ENCODE data around the gene GID8. TPM values are rescaled to one million over a fixed set of nuclear protein-coding genes. Genes with fewer than 3 reads are reported as not detected.

GID8 gene
- total RNA-seq, 1 experiment from 2014 or later, result 40.2 TPM

DNA sequence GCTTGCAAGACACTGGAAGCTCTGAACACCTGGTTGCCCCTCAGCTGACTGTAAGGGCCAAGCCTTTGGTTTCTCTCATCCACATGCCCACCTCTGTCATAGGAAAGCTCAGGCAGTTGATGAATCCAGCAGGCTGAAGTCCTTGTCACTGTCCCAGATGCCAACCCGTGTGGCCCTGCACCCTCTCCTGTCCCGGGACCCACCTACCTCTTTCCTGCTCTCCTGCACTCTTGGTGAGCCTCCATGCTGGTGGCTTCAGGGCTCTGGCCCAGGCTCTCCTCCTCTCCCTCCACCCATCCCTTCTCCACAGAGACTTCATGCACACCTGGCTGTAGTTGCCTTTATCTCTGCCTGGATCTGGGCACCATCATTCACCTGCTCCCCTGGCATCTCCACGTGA is 4.0 kb upstream of the GID8 start:
- TF ChIP-seq, protein P1, sequence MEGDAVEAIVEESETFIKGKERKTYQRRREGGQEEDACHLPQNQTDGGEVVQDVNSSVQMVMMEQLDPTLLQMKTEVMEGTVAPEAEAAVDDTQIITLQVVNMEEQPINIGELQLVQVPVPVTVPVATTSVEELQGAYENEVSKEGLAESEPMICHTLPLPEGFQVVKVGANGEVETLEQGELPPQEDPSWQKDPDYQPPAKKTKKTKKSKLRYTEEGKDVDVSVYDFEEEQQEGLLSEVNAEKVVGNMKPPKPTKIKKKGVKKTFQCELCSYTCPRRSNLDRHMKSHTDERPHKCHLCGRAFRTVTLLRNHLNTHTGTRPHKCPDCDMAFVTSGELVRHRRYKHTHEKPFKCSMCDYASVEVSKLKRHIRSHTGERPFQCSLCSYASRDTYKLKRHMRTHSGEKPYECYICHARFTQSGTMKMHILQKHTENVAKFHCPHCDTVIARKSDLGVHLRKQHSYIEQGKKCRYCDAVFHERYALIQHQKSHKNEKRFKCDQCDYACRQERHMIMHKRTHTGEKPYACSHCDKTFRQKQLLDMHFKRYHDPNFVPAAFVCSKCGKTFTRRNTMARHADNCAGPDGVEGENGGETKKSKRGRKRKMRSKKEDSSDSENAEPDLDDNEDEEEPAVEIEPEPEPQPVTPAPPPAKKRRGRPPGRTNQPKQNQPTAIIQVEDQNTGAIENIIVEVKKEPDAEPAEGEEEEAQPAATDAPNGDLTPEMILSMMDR (conservative IDR thresholded peaks at IDR 0.05; ENCODE audit: low read depth, low read length), result no peak
- TF ChIP-seq EZH2 (IDR thresholded peaks at IDR 0.05; ENCODE audit: borderline replicate concordance, low read depth, low read length, poor library complexity, severe bottlenecking), result no peak
- POLR2A ChIA-PET (ENCODE audit: low non-redundant PET), result no interaction called here
- H3K36me3 ChIP-seq (ENCODE audit: insufficient read depth, low read length, poor library complexity, severe bottlenecking), result peaks cover 26% of the 10 kb centered on the region
- H3K4me1 ChIP-seq (ENCODE audit: insufficient read depth, low read length, poor library complexity, severe bottlenecking), result peaks cover 21% of the 10 kb centered on the region
- no peaks in the 10 kb centered on the region for H3K9me3 ChIP-seq (ENCODE audit: low read depth, low read length, poor library complexity, severe bottlenecking)
- H3K27ac ChIP-seq (ENCODE audit: low read depth, low read length, poor library complexity, severe bottlenecking), result no peak overlapping the region
- CTCF ChIA-PET, result no interaction called here
- intact Hi-C loops (cut with micrococcal nuclease; ENCODE audit: unreplicated experiment), result no loop called here
- no peak overlapping the region for H3K4me3 ChIP-seq (ENCODE audit: low read depth, low read length, poor library complexity, severe bottlenecking)
- no TSS peak for BruUV-seq (replicated peaks)
- no peaks in the 10 kb centered on the region for H3K27me3 ChIP-seq (replicated peaks; ENCODE audit: insufficient read depth, low read depth, low read length, poor library complexity)
- no peak for DNase-seq (ENCODE audit: low spot score)

GRCh38 chr20:62935204-62935967 is 2.6 kb upstream of the GID8 start:
- POLR2A ChIA-PET (ENCODE audit: low non-redundant PET), result no interaction called here
- intact Hi-C loops (cut with micrococcal nuclease; ENCODE audit: unreplicated experiment), result no loop called here

DNA sequence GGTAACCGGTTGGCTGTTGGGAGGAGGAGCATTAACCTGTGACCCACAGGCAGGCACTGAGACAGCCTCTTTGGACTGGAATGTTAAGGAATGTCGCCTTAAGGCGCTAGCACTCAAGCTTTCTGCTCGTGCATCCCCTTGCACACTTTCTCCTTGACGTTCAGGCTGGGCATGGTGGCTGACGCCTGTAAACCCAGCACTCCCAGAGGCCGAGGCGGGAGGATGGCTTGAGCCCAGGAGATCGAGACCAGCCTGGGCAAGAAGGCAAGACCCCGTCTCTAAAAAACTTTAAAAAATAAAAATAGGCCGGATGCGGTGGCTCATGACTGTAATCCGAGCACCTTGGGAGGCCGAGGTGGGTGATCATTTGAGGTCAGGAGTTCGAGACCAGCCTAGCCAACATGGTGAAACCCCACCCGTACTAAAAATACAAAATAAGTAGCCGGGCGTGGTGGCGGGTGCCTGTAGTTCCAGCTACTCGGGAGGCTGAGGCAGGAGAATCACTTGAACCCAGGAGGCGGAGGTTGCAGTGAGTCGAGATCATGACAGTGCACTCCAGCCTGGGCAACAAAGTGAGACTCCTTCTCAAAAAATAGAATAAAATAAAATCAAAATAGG is 1.9 kb upstream of the GID8 start:
- POLR2A ChIA-PET (ENCODE audit: low non-redundant PET), result no interaction called here
- intact Hi-C loops (cut with micrococcal nuclease; ENCODE audit: unreplicated experiment), result no loop called here
- Histone ChIP-seq H3K9me3 (ENCODE audit: low read depth, low read length, poor library complexity, severe bottlenecking) (no peaks in the 10 kb centered on the region), H3K27me3 (replicated peaks; ENCODE audit: insufficient read depth, low read depth, low read length, poor library complexity) (no peaks in the 10 kb centered on the region), H3K36me3 (ENCODE audit: insufficient read depth, low read length, poor library complexity, severe bottlenecking) (peaks cover 31% of the 10 kb centered on the region), H3K4me1 (ENCODE audit: insufficient read depth, low read length, poor library complexity, severe bottlenecking) (peaks cover 20% of the 10 kb centered on the region), H3K27ac (ENCODE audit: low read depth, low read length, poor library complexity, severe bottlenecking) (no peak overlapping the region), H3K4me3 (ENCODE audit: low read depth, low read length, poor library complexity, severe bottlenecking) (peak overlapping the region; percentile 99)
- no peak for DNase-seq (ENCODE audit: low spot score)
- TF ChIP-seq, protein P1 (conservative IDR thresholded peaks at IDR 0.05; ENCODE audit: low read depth, low read length), result no peak
- no peak for TF ChIP-seq EZH2 (IDR thresholded peaks at IDR 0.05; ENCODE audit: borderline replicate concordance, low read depth, low read length, poor library complexity, severe bottlenecking)
- CTCF ChIA-PET, result no interaction called here
- no TSS peak for BruUV-seq (replicated peaks)

More at GRCh38 chr20:62935204-62935967, 2.6 kb upstream of the GID8 start:
- TF ChIP-seq, protein P1 (conservative IDR thresholded peaks at IDR 0.05; ENCODE audit: low read depth, low read length), result no peak
- TF ChIP-seq EZH2 (IDR thresholded peaks at IDR 0.05; ENCODE audit: borderline replicate concordance, low read depth, low read length, poor library complexity, severe bottlenecking), result no peak
- Histone ChIP-seq H3K9me3 (ENCODE audit: low read depth, low read length, poor library complexity, severe bottlenecking) (no peaks in the 10 kb centered on the region), H3K36me3 (ENCODE audit: insufficient read depth, low read length, poor library complexity, severe bottlenecking) (peaks cover 26% of the 10 kb centered on the region), H3K4me3 (ENCODE audit: low read depth, low read length, poor library complexity, severe bottlenecking) (no peak overlapping the region), H3K4me1 (ENCODE audit: insufficient read depth, low read length, poor library complexity, severe bottlenecking) (peaks cover 20% of the 10 kb centered on the region), H3K27ac (ENCODE audit: low read depth, low read length, poor library complexity, severe bottlenecking) (no peak overlapping the region), H3K27me3 (replicated peaks; ENCODE audit: insufficient read depth, low read depth, low read length, poor library complexity) (no peaks in the 10 kb centered on the region)
- BruUV-seq (replicated peaks), result no TSS peak
- no peak for DNase-seq (ENCODE audit: low spot score)
- CTCF ChIA-PET, result no interaction called here

Data from A673 (cell line).